ENCODE data around the gene WWTR1.

- TF ChIP-seq JUN (CRISPR knock-in tag; IDR thresholded peaks at IDR 0.05) (no peak), SP1 (CRISPR knock-in tag; conservative IDR thresholded peaks at IDR 0.05) (no peak), MLX (CRISPR knock-in tag; IDR thresholded peaks at IDR 0.05) (no peak), NR1H2 (CRISPR knock-in tag; IDR thresholded peaks at IDR 0.05) (no peak), CTCF (IDR thresholded peaks at IDR 0.05) (no peak)
Measured at GRCh38 chr3:149532489-149533180, 125.2 kb downstream of the WWTR1 start.

Data from WTC11 (cell line).